Non-pigmented ciliary epithelial cell (primary cell): ENCODE results near the gene ARPC5L.
"Not testable (repeated sequence)": the region's sequence is repeated elsewhere in the genome, so short reads cannot be mapped to it uniquely, and the experiment has no call there.

ENCODE experiments used
- DNase-seq: peaks from one replicate; pipeline ENCODE4 v3.0.0-alpha.2; 2010; ENCODE audit warnings: low read depth

The ARPC5L gene

GRCh38 chr9:124841075-124841821 lies 20.7 kb upstream of the ARPC5L start:
- DNase-seq, result no peak

GRCh38 chr9:124843456-124844034 lies 18.4 kb upstream of the ARPC5L start:
- no peak for DNase-seq

GRCh38 chr9:124844291-124844690 lies 17.6 kb upstream of the ARPC5L start:
- DNase-seq, result no peak

DNA sequence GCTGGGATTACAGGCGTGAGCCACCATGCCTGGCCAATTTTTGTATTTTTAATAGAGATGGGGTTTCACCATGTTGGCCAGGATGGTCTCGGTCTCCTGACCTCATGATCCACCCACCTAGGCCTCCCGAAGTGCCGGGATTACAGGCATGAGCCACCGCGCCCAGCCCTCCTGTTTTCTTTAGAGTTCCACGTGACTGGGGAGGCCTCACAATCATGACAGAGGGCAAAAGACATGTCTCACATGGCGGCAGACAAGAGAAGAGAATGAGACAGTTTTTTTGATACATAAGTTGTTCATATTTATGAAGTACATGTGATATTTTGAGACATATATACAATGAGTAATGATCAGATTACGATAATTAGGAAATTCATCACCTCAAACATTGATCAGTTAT lies 15.5 kb upstream of the ARPC5L start:
- DNase-seq, result not testable (repeated sequence)

GRCh38 chr9:124846969-124847368 lies 15.0 kb upstream of the ARPC5L start:
- DNase-seq, result no peak

GRCh38 chr9:124849801-124850200 lies 12.1 kb upstream of the ARPC5L start:
- no peak for DNase-seq

- no peak for DNase-seq
These were observed 9.7 kb upstream of the ARPC5L start for GRCh38 chr9:124852121-124852828.

GRCh38 chr9:124852829-124853531 lies 8.9 kb upstream of the ARPC5L start, which contains the start of gene WDR38:
Gene WDR38 (plus strand): TSS chr9:124853460. CDS start chr9:124853532, 72 bp downstream.
- DNase-seq, result no peak

DNA sequence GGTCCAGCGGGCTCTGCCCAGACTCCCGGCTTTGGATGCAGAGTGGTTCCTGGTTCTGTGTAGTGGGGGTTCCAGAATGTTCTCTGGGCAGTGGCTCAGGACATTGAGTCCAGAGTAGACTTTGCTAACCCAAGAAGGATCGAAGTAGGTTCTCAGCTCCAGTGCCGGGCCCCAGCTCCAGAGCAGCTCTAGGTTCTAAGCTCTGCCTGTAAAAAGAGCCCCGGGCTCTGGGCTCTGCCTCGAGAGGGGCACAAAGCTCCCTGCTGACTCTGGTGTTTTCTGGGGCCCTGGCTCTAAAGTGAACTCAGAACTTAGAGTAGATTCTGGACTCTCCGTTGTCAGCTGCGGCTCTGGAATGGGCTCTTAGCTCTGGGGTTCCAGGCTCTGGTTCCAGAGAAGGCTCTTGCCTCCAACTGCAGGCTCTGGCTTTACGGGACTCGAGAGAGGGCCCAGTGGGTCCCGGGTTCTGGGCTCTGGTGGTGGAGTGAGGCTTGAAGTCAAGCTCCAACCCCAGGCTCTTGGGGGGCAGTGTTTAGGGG lies 8.3 kb upstream of the ARPC5L start:
- no peak for DNase-seq

DNA sequence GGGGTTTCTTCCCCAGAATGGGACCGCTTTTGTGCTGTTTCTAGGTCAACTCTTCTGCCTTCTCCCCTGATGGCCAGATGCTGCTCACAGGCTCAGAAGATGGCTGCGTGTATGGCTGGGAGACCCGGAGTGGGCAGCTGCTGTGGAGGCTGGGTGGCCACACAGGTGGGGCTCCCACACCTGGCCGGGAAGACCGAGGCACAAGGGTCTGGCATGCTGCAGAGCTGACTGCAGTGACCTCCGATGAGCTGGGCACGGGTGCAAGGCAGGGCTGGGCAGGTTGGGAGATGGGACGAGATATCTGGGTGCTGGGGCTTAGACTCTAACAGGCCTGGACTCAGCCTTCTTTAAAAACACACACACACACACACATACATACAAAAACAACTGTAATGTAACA lies 7.8 kb upstream of the ARPC5L start:
- no peak for DNase-seq

DNA sequence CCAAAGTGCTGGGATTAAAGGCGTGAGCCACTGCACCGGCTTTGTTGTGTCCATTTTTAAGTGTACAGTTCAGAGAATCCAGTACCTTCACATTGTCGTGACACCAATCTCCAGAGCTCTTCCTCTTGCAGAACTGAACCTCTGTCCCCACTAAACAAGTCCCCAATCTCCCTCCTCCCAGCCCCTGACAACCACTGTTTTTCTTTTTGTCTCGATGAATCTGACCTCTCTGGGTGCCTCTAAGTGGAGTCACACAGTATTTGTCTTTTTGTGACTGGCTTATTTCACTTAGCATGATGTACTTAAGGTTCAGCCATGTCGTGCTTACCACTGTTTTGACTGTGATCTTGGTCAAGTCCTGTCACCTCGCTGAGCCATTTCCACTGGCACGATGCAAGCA lies 7.1 kb upstream of the ARPC5L start:
- no peak for DNase-seq

DNA sequence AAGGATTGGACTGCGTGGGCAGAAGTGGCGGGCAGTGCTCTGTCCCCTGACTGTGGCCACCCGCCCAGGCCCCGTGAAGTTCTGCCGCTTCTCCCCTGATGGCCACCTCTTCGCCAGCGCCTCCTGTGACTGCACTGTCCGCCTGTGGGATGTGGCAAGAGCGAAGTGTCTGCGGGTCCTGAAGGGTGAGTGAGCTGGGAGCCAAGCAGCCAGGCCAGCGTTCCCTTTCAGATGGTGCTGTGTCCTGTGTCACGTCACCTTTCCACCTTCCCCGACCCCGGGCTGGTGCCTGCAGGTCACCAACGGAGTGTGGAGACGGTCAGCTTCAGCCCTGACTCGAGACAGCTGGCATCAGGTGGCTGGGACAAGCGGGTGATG lies 6.4 kb upstream of the ARPC5L start:
- DNase-seq, result no peak

- DNase-seq, result no peak
These were observed 5.8 kb upstream of the ARPC5L start for GRCh38 chr9:124855944-124856765.

- no peak for DNase-seq
These were observed 4.3 kb upstream of the ARPC5L start for GRCh38 chr9:124857533-124858162.

DNA sequence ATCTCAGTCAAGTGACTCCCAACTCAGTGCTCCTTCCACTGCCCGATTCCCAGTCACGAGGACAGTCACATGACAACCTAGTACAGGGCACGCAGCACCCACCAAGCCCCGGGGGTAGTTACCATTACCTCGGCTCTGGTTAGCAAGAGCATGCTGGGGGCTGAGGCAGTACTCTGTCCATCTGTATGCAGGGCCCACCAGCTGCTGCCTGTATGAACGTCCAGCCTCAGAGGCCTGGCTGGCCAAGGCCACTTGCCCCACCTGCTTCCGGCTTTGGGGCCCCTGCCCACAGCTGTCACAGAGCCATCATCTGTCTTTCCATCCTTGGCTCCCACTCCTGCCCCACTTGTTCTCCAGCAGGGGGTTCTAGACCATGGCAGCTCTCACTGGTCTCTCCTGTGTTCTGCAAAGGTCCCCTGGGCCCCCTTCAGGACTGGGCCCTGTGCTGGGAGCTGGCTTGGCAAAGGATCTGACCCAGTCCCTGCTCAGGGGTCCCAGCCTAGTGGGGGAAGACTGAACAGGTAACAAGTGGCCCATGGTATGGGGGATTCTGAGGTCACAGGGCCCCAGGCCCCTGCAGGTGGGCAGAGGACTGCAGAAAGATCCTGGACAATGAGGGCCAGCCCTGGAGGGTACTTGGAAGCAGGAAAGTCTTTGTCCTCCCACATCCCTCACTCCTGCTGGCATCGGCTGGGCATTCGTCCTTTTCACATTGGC lies 3.4 kb upstream of the ARPC5L start:
- DNase-seq, result no peak

- no peak for DNase-seq
These were observed 1.9 kb upstream of the ARPC5L start for GRCh38 chr9:124859803-124860581.

DNA sequence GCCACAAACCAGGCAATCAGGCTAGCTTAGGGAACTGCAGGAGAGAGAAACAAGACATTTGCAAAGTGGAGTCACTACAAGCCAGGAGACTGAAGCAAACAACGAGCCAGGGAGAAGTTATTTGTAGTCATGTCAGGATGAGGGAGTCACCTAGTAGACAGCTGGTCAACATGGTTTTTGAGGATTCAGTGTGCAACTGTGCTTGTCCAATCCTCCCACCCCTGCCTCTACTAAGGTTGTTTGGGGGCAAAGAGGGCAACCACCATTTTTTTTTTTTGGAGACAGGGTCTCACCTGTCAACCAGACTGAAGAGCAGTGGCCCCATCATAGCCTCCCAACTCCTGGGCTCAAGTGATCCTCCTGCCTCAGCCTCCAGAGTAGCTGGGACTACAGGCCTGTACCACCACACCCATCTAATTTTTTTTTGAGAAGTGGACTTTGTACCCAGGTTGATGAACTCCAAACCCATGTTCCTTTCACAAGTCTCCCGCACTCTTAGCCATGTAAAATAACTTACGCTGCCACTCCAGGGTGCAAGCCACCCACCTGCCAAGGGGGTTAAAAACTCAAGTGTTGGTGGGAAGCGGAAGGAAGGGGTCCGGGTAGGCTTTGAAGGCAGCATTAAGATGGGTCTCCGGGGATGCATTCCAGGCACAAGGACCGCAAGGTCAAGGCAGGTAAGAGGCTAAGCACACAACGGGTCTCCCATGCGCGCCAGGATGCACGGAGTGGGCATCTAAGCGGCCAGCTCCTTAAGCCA lies 1.2 kb upstream of the ARPC5L start:
- DNase-seq, result no peak

GRCh38 chr9:124863371-124863871 lies 1.5 kb downstream of the ARPC5L start:
- DNase-seq, result no peak
